ENCODE results near the gene TINCR.

Gene TINCR

DNA sequence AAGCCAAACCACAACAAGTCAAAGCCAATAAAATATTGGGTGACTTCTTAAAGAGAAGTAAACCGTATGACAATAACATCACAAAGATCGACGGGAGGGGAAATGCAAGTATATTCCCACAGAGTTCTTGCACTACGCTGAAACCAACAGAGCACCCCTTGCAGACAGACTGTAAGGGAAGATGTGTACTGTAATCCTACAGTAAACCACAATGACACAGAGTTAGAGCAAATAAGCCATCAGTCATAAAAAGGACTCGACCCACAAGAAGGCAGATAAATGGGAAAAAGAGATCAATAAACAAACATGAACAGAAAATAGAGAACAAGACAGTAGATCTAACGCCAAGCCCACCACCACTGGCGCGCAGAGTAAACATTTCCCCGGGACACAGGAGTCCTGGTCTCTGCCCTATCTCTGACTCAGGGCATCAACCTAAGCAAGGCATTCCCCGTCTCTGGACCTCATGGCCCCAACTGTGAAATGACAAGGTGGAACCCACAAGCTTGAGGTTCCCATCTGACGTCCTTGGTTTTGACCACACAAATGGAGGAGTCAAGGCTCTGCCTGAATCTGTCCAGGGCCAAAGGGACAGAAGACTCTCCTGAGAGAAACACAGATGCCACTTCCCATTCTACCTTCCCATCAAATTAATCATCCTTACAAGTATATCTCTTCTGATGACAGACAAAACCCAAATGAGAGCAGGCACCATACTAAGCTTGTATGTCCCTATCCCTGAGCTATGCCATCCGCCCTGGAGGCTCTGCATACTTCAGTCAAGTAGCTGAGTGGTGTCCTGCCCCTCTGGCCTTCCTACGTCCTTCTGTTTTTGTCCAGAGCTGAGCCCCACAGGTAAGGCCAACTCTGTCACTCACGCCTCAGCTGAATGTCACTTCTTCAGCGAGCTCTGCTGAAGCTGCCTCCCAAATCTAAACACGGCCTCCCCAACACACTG, 39.8 kb upstream of the TINCR start:
- DNase-seq (ENCODE audit: low read depth): no peak
- TF ChIP-seq, protein P1, sequence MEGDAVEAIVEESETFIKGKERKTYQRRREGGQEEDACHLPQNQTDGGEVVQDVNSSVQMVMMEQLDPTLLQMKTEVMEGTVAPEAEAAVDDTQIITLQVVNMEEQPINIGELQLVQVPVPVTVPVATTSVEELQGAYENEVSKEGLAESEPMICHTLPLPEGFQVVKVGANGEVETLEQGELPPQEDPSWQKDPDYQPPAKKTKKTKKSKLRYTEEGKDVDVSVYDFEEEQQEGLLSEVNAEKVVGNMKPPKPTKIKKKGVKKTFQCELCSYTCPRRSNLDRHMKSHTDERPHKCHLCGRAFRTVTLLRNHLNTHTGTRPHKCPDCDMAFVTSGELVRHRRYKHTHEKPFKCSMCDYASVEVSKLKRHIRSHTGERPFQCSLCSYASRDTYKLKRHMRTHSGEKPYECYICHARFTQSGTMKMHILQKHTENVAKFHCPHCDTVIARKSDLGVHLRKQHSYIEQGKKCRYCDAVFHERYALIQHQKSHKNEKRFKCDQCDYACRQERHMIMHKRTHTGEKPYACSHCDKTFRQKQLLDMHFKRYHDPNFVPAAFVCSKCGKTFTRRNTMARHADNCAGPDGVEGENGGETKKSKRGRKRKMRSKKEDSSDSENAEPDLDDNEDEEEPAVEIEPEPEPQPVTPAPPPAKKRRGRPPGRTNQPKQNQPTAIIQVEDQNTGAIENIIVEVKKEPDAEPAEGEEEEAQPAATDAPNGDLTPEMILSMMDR (conservative IDR thresholded peaks at IDR 0.05; ENCODE audit: low read depth, low read length): no peak
- H3K4me3 ChIP-seq (ENCODE audit: low read depth, low read length): no peak overlapping the region

DNA sequence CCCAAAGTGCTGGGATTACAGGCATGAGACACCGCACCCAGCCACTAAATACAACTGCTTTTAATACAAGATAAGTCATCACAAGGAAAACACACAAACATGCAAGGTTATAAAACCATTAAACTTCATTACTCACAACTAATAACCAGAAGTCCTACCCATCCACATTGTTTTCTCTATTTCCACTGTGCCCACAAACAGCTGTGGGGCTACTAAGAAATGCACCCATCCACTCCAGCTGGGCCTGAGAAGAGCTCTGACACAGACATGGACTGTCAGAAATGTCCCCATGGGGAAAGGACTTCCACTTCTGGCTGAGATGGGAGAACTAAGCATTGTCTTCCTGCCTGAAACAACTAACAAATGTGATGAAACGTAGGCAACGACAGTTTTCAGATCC, 37.6 kb upstream of the TINCR start:
- H3K4me3 ChIP-seq (ENCODE audit: low read depth, low read length): no peak overlapping the region
- TF ChIP-seq, protein P1 (conservative IDR thresholded peaks at IDR 0.05; ENCODE audit: low read depth, low read length): no peak
- no peak for DNase-seq (ENCODE audit: low read depth)

DNA sequence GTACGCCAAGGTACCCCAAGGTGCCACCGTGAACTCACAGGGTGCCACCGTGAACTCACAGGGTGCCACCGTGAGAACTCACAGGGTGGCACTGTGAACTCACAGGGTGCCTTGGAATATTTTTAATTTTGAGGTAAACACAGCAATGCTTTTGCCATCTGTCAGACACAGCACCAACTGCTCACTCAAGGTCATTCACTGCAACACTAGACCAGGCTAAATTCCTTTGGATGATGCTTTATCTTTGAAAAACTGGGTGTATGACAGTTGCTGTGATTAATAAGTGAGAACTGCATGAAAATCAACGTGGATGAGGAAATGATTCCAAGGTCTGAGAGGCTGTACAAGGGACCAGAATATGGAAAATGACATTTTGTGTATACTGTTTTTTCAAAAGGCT, 35.9 kb upstream of the TINCR start:
- H3K4me3 ChIP-seq (ENCODE audit: low read depth, low read length): no peak overlapping the region
- DNase-seq (ENCODE audit: low read depth): no peak
- TF ChIP-seq, protein P1 (conservative IDR thresholded peaks at IDR 0.05; ENCODE audit: low read depth, low read length): no peak

DNA sequence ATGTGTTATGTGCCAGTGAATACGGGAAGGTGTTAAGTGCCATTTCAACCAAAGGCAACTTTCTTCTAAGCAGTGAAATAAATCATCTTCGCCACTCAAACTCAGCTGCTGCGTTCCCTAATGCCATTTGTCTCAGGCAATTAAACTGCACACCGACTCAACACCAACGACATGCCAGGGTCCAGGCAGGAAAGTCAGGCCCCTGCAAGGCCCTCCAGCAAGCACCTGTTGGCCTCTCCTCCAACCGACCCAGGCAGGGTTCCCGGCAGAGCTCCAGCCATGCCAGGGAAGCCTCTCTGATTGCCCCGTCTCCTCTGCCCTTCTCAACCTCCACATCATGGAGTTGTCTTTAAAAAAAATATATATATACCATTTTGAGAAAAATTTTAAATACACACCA, 33.0 kb upstream of the TINCR start:
- TF ChIP-seq, protein P1 (conservative IDR thresholded peaks at IDR 0.05; ENCODE audit: low read depth, low read length): no peak
- no peak overlapping the region for H3K4me3 ChIP-seq (ENCODE audit: low read depth, low read length)
- no peak for DNase-seq (ENCODE audit: low read depth)

DNA sequence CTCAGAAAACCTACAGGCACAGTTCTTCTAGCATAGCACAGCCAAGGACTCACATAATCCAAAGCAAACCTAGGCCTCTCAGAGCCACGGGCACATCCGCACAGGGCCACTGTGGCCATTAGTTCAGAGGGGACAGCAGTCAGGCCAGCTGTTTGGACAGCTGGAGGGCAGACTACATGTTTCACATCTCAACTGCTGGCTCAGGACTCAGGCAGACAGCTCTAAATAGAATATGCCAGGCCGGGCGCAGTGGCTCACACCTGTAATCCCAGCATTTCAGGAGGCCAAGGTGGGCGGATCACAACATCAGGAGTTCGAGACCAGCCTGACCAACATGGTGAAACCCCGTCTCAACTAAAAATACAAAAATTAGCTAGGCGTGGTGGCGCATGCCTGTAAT, 28.0 kb upstream of the TINCR start:
- TF ChIP-seq, protein P1 (conservative IDR thresholded peaks at IDR 0.05; ENCODE audit: low read depth, low read length): no peak

DNA sequence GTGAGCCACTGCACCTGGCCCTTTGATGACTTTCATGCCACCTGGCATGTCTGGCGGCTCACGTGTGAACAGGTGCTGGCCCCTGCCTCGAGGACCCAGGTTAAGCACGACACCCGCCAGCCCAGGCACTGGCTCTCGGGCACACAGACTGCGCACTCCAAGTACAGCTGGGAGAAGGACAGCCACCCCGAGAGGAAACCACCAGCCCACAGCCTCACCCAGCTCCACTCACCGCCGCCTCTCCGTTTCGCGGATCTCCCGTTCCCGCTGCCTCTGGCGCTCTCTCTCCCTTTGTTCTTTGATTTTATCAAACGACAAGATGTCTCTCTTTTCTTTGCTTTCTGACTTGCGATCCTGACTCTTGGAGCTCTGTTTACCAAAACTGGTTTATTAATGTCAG, 27.4 kb upstream of the TINCR start:
- DNase-seq (ENCODE audit: low read depth): no peak
- TF ChIP-seq, protein P1 (conservative IDR thresholded peaks at IDR 0.05; ENCODE audit: low read depth, low read length): no peak
- no peak overlapping the region for H3K4me3 ChIP-seq (ENCODE audit: low read depth, low read length)

More for the DNA sequence above, 28.0 kb upstream of the TINCR start:
- no peak for DNase-seq (ENCODE audit: low read depth)
- no peak overlapping the region for H3K4me3 ChIP-seq (ENCODE audit: low read depth, low read length)

DNA sequence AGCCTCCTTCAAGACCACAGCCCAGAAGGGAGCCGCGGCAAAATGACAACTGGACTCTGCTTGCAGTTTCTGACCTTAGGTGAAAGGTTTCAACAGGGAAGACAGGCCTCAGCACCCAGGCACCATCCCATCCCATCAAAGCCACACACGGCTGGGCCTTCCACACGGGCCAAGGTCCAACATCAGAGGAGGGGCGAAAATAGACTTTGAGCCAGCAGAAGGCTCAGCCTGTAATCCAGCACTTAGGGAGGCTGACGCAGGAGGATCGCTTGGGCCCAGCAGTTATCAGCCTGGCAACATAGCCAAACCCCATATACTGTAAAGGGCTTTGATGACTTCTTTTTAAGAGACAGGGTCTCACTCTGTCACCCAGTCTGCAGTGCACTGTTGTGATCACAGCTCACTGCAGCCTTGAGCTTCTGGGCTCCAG, 26.8 kb upstream of the TINCR start:
- DNase-seq (ENCODE audit: low read depth): no peak
- TF ChIP-seq, protein P1 (conservative IDR thresholded peaks at IDR 0.05; ENCODE audit: low read depth, low read length): no peak
- no peak overlapping the region for H3K4me3 ChIP-seq (ENCODE audit: low read depth, low read length)

All from choroid plexus epithelial cell (primary cell).